Activated CD4-positive, alpha-beta T cell treated with anti-CD3 and anti-CD28 coated beads for 36 hours (primary cell): Measurements from ENCODE around the gene OBSCN. TPM values are rescaled to one million over a fixed set of nuclear protein-coding genes. Genes with fewer than 3 reads are reported as not detected.

Experiments used
- ATAC-seq: fragments of 200-7000 bp; cut with Tn5 transposase; one replicate; pipeline ENCODE4 v1.10.0; 2021; ENCODE audit warnings: mild to moderate bottlenecking, moderate library complexity
- CTCF ChIA-PET: fragments of 350-600 bp; sonication (Branson Sonifier 250); formaldehyde crosslinking; loops from one replicate; lab custom pipeline; 2021; ENCODE audit warnings: antibody characterized with exemption; lab: Charles Lee
- POLR2A ChIA-PET: fragments of 350-600 bp; sonication (Branson Sonifier 250); formaldehyde crosslinking; loops from one replicate; lab custom pipeline; 2021; ENCODE audit warnings: antibody characterized with exemption, inconsistent platforms; lab: Charles Lee
- DNase-seq: peaks from one replicate; pipeline ENCODE4 v3.0.0-alpha.2; 2020
- H3K27ac Mint-ChIP-seq: one replicate; pipeline ENCODE4 v1.8.0; 2021; ENCODE audit warnings: mixed read lengths
- H3K27me3 Mint-ChIP-seq: one replicate; pipeline ENCODE4 v1.8.0; 2021; ENCODE audit warnings: mixed read lengths
- H3K36me3 Mint-ChIP-seq: one replicate; pipeline ENCODE4 v1.8.0; 2021; ENCODE audit warnings: low read depth, mixed read lengths
- H3K4me1 Mint-ChIP-seq: one replicate; pipeline ENCODE4 v1.8.0; 2021; ENCODE audit warnings: mixed read lengths
- H3K4me3 Mint-ChIP-seq: one replicate; pipeline ENCODE4 v1.8.0; 2021; ENCODE audit warnings: mild to moderate bottlenecking, moderate library complexity, mixed read lengths
- H3K9me3 Mint-ChIP-seq: one replicate; pipeline ENCODE4 v1.8.0; 2021; ENCODE audit warnings: low read depth, mixed read lengths
- intact Hi-C, 2 experiments: fragments of 100-400 bp; cut with DNase I in 1 of 2; cut with micrococcal nuclease in 1 of 2; formaldehyde crosslinking; loops; one replicate each; pipeline versions ENCODE4 v1.14.2 to v1.15.1; 2022 to 2024; cut with DNase I, micrococcal nuclease
- total RNA-seq, 2 experiments: library from RNA; stranded (reverse); gene quantifications; one replicate each; pipeline ENCODE4 v1.2.3, GENCODE V29; 2021

The OBSCN gene
- total RNA-seq, 2 experiments from 2014 or later: 20.0 to 20.5 TPM

- ChIA-PET POLR2A (no interaction called here), CTCF (no interaction called here)
- no peaks in the 10 kb centered on the region for H3K27me3 Mint-ChIP-seq
- no peak for DNase-seq
- intact Hi-C loops: no loop called here
- no peak for ATAC-seq
- no peak overlapping the region for H3K4me3 Mint-ChIP-seq
- peaks cover 20% of the 10 kb centered on the region for H3K36me3 Mint-ChIP-seq
- no peaks in the 10 kb centered on the region for H3K4me1 Mint-ChIP-seq
- H3K9me3 Mint-ChIP-seq: peaks cover 12% of the 10 kb centered on the region
- H3K27ac Mint-ChIP-seq: no peak overlapping the region
Measured at GRCh38 chr1:228194921-228195812, 12.7 kb upstream of the OBSCN start.

DNA sequence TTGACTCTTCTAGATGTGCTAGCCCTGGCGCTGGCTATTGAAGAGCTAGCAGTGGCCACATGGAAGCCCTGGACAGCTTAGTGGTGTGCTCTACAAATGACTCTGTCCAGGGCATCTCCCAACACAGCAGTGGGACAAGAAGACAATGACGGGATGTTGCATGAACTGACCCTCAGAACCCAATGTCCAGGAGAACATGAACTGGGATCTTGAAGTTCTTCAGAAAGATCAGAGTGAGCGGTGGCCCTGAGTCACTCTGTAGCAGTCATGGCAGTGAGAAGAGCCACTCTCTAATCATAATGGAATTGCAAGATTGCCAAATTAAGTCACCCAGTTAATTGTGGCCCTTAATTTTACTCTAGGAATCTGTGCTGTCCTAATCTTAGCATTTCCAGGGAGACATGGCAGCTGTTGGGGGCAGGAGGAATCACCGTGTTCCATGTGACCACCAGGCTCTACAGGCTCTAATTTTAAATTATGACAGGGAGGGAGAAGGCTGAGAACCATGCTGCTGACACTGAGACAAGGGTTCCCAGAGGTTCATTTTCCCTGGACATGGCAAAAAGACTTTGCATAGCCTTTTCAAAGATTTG lies 10.2 kb upstream of the OBSCN start:
- no peak for ATAC-seq
- intact Hi-C loops: no loop called here
- Mint-ChIP-seq H3K36me3 (peaks cover 21% of the 10 kb centered on the region), H3K27ac (no peak overlapping the region), H3K4me1 (no peaks in the 10 kb centered on the region), H3K27me3 (no peaks in the 10 kb centered on the region), H3K4me3 (no peak overlapping the region), H3K9me3 (peaks cover 14% of the 10 kb centered on the region)
- ChIA-PET POLR2A (no interaction called here), CTCF (no interaction called here)
- DNase-seq: no peak

GRCh38 chr1:228198977-228199590 lies 8.8 kb upstream of the OBSCN start:
- intact Hi-C loops: no loop called here
- no peaks in the 10 kb centered on the region for H3K4me1 Mint-ChIP-seq
- CTCF ChIA-PET: no interaction called here

GRCh38 chr1:228204958-228205357 lies 2.9 kb upstream of the OBSCN start:
- CTCF ChIA-PET: interaction anchor here (1.0 kb wide), 1 partner anchor 9 kb away, joined by 3 read pairs; no protein-coding TSS in a partner anchor

More at GRCh38 chr1:228198977-228199590, 8.8 kb upstream of the OBSCN start:
- Mint-ChIP-seq H3K27me3 (peaks cover 5% of the 10 kb centered on the region), H3K27ac (no peak overlapping the region), H3K36me3 (peaks cover 21% of the 10 kb centered on the region), H3K9me3 (peaks cover 14% of the 10 kb centered on the region), H3K4me3 (no peak overlapping the region)
- ATAC-seq (no peak), DNase-seq (no peak)
- POLR2A ChIA-PET: interaction anchor here (0.7 kb wide), 1 partner anchor 21 kb away, joined by 3 read pairs; no protein-coding TSS in a partner anchor

GRCh38 chr1:228205526-228206436 lies 2.1 kb upstream of the OBSCN start:
- ChIA-PET CTCF (interaction anchor here (1.0 kb wide), 1 partner anchor 8 kb away, joined by 3 read pairs; no protein-coding TSS in a partner anchor), POLR2A (no interaction called here)
- DNase-seq (no peak), ATAC-seq (no peak)
- H3K36me3 Mint-ChIP-seq: no peaks in the 10 kb centered on the region
- H3K27ac Mint-ChIP-seq: no peak overlapping the region
- no peaks in the 10 kb centered on the region for H3K4me1 Mint-ChIP-seq
- H3K27me3 Mint-ChIP-seq: peaks cover 7% of the 10 kb centered on the region
- H3K9me3 Mint-ChIP-seq: no peaks in the 10 kb centered on the region
- H3K4me3 Mint-ChIP-seq: no peak overlapping the region
- intact Hi-C loops: no loop called here

More at GRCh38 chr1:228204958-228205357, 2.9 kb upstream of the OBSCN start:
- intact Hi-C loops: no loop called here
- Mint-ChIP-seq H3K9me3 (peaks cover 2% of the 10 kb centered on the region), H3K4me3 (no peak overlapping the region), H3K4me1 (no peaks in the 10 kb centered on the region), H3K36me3 (peaks cover 2% of the 10 kb centered on the region), H3K27ac (no peak overlapping the region), H3K27me3 (peaks cover 7% of the 10 kb centered on the region)
- no peak for DNase-seq
- no peak for ATAC-seq
- POLR2A ChIA-PET: no interaction called here

- Mint-ChIP-seq H3K4me3 (no peak overlapping the region), H3K9me3 (no peaks in the 10 kb centered on the region), H3K4me1 (no peaks in the 10 kb centered on the region), H3K27me3 (peaks cover 7% of the 10 kb centered on the region), H3K27ac (no peak overlapping the region), H3K36me3 (peaks cover 2% of the 10 kb centered on the region)
- DNase-seq (no peak), ATAC-seq (no peak)
- intact Hi-C loops: no loop called here
- ChIA-PET POLR2A (no interaction called here), CTCF (no interaction called here)
Measured at GRCh38 chr1:228206582-228207351, 1.1 kb upstream of the OBSCN start.

- no peak for DNase-seq
- H3K9me3 Mint-ChIP-seq: no peaks in the 10 kb centered on the region
- POLR2A ChIA-PET: no interaction called here
- no peak overlapping the region for H3K4me3 Mint-ChIP-seq
- intact Hi-C loops: no loop called here
- CTCF ChIA-PET: no interaction called here
- no peak for ATAC-seq
- H3K4me1 Mint-ChIP-seq: no peaks in the 10 kb centered on the region
- no peak overlapping the region for H3K27ac Mint-ChIP-seq
- peaks cover 2% of the 10 kb centered on the region for H3K36me3 Mint-ChIP-seq
- H3K27me3 Mint-ChIP-seq: peaks cover 7% of the 10 kb centered on the region
Measured at GRCh38 chr1:228207381-228207810, 448 bp upstream of the OBSCN start.

- ChIA-PET POLR2A (no interaction called here), CTCF (no interaction called here)
- DNase-seq (no peak), ATAC-seq (no peak)
- intact Hi-C loops: no loop called here
- peaks cover 2% of the 10 kb centered on the region for H3K27me3 Mint-ChIP-seq
- no peak overlapping the region for H3K4me3 Mint-ChIP-seq
- no peaks in the 10 kb centered on the region for H3K9me3 Mint-ChIP-seq
- H3K27ac Mint-ChIP-seq: no peak overlapping the region
- H3K36me3 Mint-ChIP-seq: peaks cover 2% of the 10 kb centered on the region
- H3K4me1 Mint-ChIP-seq: no peaks in the 10 kb centered on the region
Measured at GRCh38 chr1:228208831-228209551, 1.1 kb downstream of the OBSCN start.

GRCh38 chr1:228209657-228210056 lies 1.8 kb downstream of the OBSCN start:
- no peak for ATAC-seq
- Mint-ChIP-seq H3K27ac (no peak overlapping the region), H3K27me3 (peaks cover 2% of the 10 kb centered on the region), H3K4me1 (no peaks in the 10 kb centered on the region), H3K36me3 (peaks cover 2% of the 10 kb centered on the region), H3K9me3 (no peaks in the 10 kb centered on the region), H3K4me3 (no peak overlapping the region)
- no peak for DNase-seq
- ChIA-PET CTCF (no interaction called here), POLR2A (no interaction called here)
- intact Hi-C loops: loop anchor here in 1 of 2 experiments (5.0 kb wide), 1 partner anchor 67 kb away; the partner anchor contains the start of gene GUK1
